SK-N-MC (cell line): Measurements from ENCODE around the gene SLC37A1.
A peak's percentile ranks its signal among the peaks of the same experiment; 100 is the strongest.

ENCODE experiments used
- DNase-seq: peaks from one replicate; pipeline ENCODE4 v3.0.0-alpha.2; 2011; ENCODE audit warnings: low read depth, low spot score
- H3K27ac ChIP-seq: fragments of 200-600 bp; sonication (generic); 2 replicates; pipeline ENCODE4 v1.5.1; 2016; ENCODE audit warnings: mixed run types
- H3K36me3 ChIP-seq: fragments of 200-600 bp; sonication (generic); 2 replicates; pipeline ENCODE4 v1.6.1; 2017; ENCODE audit warnings: antibody characterized with exemption, low read length, mixed read lengths; ENCODE audit not compliant: insufficient read depth
- H3K4me3 ChIP-seq: fragments of 200-600 bp; sonication (generic); 2 replicates; pipeline ENCODE4 v1.5.1; 2016
- H3K9ac ChIP-seq: fragments of 200-600 bp; sonication (generic); 2 replicates; pipeline ENCODE4 v1.8.0; 2017; ENCODE audit warnings: mixed run types, mixed read lengths; ENCODE audit not compliant: insufficient read length
- H3K9me3 ChIP-seq: fragments of 200-600 bp; sonication (generic); 2 replicates; pipeline ENCODE4 v1.6.1; 2017; ENCODE audit warnings: low read depth, mild to moderate bottlenecking, antibody characterized with exemption, low read length, moderate library complexity, mixed read lengths
- EZH2 ChIP-seq: fragments of 200-600 bp; sonication (generic); IDR thresholded peaks from one replicate; pipeline ENCODE4 v1.6.1; 2017; ENCODE audit warnings: antibody characterized with exemption
- FOXP2 ChIP-seq: optimal IDR thresholded peaks from 2 replicates; pipeline ENCODE3; 2011; ENCODE audit warnings: mild to moderate bottlenecking, moderate library complexity; ENCODE audit not compliant: insufficient read depth; ENCODE audit errors: extremely low read length, control extremely low read depth
- POLR2AphosphoS5 ChIP-seq: IDR thresholded peaks from 2 replicates; pipeline ENCODE4 v1.6.1; 2012; ENCODE audit warnings: mild to moderate bottlenecking, low read depth, low read length, borderline replicate concordance

Gene SLC37A1

DNA sequence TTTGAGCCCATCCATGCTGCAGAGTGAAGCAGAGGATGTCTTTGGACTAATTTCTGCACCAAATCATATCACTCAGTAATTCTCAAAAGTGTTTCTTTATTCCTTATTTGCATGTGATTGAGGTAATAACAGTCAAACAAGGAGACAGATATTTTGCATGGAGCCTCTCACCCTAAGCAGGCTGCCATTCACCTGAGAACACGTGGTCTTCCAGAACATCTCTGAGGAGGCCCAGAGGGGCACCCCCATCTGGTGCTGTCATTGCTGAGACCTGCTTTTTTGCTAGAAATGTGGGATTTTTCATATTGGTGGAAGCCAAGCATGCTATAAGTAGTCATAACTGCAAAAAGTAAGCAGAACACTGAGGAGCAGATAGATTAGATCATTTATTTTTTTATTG, 7.7 kb downstream of the SLC37A1 start:
- Histone ChIP-seq H3K36me3 (no peaks in the 10 kb centered on the region), H3K27ac (no peak overlapping the region), H3K9ac (no peak overlapping the region), H3K4me3 (no peak overlapping the region), H3K9me3 (no peaks in the 10 kb centered on the region)
- DNase-seq: no peak
- no peak for TF ChIP-seq POLR2AphosphoS5

DNA sequence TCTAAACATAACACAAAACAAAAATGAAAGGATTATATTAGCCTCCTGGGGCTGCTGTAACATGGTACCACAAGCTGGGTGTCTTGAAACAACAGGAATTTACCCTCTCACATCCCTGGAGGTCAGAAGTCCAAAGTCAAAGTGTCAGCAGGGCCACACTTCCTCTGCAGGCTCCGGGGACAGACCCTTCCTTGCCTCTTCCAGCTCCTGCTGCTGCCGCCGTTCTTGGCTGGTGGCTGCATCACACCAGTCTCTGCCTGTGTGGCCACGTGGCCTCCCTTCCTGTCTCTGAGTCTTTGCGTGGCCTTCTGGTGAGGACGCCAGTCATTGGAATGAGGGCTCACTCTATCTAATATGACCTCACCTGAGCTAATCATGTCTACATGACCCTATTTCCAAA, 8.2 kb downstream of the SLC37A1 start:
- no peaks in the 10 kb centered on the region for H3K36me3 ChIP-seq

DNA sequence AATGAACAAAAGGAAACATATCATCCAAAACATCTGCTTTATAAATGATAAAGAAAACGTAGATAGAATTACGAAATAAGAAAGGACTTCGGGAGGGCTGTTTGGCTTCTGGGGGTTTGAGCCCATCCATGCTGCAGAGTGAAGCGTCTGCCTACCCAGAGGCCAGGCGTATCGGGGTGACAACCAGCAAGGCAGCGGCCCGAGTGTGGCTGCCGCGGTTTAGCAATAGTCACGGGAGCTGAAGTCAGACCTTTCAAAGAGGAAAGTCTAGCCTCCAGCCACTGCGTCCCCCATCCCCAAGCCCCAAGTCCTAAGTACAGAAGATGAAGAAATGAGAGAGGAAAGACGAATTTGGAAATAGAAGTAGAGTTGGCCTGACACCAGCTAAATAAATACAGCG, 8.6 kb downstream of the SLC37A1 start:
- Histone ChIP-seq H3K9me3 (no peaks in the 10 kb centered on the region), H3K9ac (no peak overlapping the region), H3K36me3 (no peaks in the 10 kb centered on the region), H3K4me3 (no peak overlapping the region), H3K27ac (no peak overlapping the region)
- TF ChIP-seq EZH2 (no peak), FOXP2 (no peak), POLR2AphosphoS5 (no peak)
- DNase-seq: no peak

More for the DNA sequence above, 8.2 kb downstream of the SLC37A1 start:
- H3K4me3 ChIP-seq: no peak overlapping the region
- TF ChIP-seq POLR2AphosphoS5: no peak
- TF ChIP-seq FOXP2: no peak
- TF ChIP-seq EZH2: no peak
- H3K9ac ChIP-seq: no peak overlapping the region
- H3K27ac ChIP-seq: no peak overlapping the region
- H3K9me3 ChIP-seq: no peaks in the 10 kb centered on the region
- no peak for DNase-seq

DNA sequence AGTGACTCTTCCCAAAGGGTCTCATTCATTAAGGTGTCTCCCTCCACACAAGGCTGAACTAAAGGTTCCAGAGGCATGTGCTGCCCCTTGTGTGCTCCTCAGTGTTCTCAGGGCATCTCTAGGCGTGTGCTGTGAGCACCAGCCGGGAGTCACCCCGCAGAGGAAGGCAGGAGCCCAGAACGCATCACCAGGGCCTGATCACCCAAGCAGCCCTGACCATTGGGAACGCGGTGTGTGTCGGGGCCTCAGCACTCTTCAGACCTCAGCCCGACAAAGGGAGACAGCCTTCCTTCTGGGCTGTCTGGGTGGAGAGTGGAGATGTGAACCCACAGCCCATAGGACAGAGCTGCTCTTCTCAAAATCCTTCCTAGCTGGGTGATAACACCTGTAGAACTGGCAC, 9.1 kb downstream of the SLC37A1 start:
- no peaks in the 10 kb centered on the region for H3K36me3 ChIP-seq

DNA sequence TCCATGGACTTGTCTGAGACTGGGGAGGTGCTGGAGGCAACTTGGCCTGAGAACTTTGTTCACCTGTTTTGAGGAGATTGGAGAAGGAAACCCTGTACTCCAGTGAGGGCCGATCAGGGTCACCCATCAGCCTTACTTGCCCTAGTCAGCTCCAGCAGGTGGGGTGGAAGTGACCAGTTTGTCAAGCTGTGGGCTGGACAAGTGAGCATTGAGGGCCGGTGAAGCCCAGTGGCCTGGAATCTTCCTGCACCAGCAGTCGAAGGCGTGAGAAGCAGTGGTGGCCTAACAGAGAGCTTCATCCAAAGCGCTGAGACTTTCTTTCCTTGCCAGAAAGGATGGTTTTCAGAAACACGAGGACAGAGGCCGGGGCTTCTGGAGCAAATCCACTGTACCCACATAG, 9.6 kb downstream of the SLC37A1 start:
- Histone ChIP-seq H3K36me3 (no peaks in the 10 kb centered on the region), H3K9me3 (no peaks in the 10 kb centered on the region), H3K27ac (no peak overlapping the region), H3K9ac (no peak overlapping the region), H3K4me3 (no peak overlapping the region)
- no peak for DNase-seq
- TF ChIP-seq POLR2AphosphoS5 (no peak), EZH2 (no peak), FOXP2 (no peak)

More for the DNA sequence above, 9.1 kb downstream of the SLC37A1 start:
- Histone ChIP-seq H3K9ac (no peak overlapping the region), H3K9me3 (no peaks in the 10 kb centered on the region), H3K4me3 (no peak overlapping the region), H3K27ac (no peak overlapping the region)
- DNase-seq: no peak
- no peak for TF ChIP-seq POLR2AphosphoS5
- TF ChIP-seq FOXP2: no peak
- TF ChIP-seq EZH2: no peak

DNA sequence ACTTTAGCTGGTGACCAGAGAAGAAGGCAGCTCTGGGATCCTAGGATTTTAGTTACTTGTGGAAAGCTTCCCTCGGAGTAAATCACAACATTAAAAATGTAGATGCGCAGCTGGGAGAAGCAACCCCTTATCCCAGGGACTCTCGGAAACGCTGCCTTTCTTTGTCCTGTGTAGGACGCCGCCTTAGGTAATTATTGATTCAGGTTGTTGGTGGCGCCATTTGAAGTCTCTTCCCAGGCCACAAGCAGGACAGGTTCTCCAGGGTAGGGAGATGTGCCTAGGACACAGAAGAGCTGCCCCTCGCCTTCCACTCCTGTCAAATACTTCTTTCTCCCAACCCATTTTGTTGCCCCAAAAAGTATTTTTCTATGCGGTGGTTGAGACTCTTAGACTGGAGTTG, 10.3 kb downstream of the SLC37A1 start:
- no peak for DNase-seq
- Histone ChIP-seq H3K36me3 (no peaks in the 10 kb centered on the region), H3K9ac (peak overlapping the region; percentile 58)

DNA sequence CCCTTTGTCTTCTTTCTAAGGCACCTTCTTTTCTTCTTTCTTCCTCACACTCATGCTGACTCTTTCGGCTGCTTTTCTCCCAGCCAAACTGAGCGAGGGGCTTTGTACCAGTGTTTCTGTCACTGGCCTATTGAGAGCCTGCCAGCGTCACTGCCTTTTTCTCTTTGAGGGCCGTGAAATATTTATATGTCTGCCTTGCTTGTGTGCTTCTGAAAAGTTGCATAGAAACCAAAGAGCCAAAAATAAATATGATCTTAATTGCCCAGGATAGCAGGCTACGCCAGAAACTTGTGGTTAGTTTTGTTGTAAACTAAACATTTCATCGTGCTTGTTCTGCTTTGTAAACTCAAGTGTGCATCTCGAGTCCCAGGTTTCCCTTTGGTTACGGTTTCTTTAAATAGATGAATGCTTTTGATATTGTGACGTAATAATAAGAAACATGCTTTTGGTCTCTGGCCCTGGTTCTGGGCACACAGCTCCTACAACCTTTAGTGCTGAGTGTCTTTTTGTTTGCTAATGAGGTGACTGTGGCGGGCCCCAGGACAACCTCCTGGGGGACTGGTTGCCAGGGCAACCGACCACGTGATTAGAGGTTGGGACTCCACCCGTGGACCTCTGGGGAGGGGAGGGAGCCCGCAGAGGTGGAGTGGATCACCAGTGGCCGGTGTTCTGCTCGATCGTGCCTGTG, 10.8 kb downstream of the SLC37A1 start:
- peak overlapping the region; percentile 89 for H3K27ac ChIP-seq
- no peaks in the 10 kb centered on the region for H3K9me3 ChIP-seq
- peak overlapping the region; percentile 69 for H3K4me3 ChIP-seq
- DNase-seq: peak; percentile 45
- H3K36me3 ChIP-seq: no peaks in the 10 kb centered on the region
- no peak for TF ChIP-seq POLR2AphosphoS5
- H3K9ac ChIP-seq: peak overlapping the region; percentile 58

More for the DNA sequence above, 10.3 kb downstream of the SLC37A1 start:
- H3K4me3 ChIP-seq: peak overlapping the region; percentile 69
- peak overlapping the region; percentile 89 for H3K27ac ChIP-seq
- no peaks in the 10 kb centered on the region for H3K9me3 ChIP-seq
- TF ChIP-seq EZH2 (no peak), FOXP2 (no peak), POLR2AphosphoS5 (no peak)

DNA sequence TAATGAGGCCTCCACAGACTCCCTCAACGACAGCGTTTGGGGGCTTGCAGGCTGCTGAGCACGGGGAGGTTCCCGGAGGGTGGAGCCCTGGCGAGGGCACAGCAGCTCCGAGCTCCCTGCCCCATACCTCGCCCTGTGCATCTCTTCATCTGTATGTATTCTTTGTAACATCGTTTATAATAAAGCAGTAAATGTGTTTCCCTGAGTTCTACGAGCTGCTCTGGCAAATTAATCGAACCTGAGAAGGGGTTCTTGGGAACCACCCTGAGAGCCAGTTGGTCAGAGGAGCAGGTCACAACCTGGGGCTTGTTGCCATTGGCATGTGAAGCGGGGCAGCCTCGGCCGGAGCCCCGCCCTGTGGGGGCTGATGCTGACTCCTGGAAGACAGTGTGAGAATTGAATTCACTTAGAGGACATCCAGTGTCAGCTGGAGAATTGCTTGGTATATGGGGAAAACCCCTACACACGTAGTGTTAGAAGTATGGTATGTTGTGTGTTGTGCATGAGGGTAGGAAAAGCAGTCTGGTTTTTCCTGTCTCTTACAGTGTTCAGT, 11.5 kb downstream of the SLC37A1 start:
- Histone ChIP-seq H3K27ac (peak overlapping the region; percentile 89; the same call in 1 of the 2 replicates), H3K9ac (no peak overlapping the region), H3K36me3 (no peaks in the 10 kb centered on the region), H3K9me3 (no peaks in the 10 kb centered on the region), H3K4me3 (peak overlapping the region; percentile 69)
- TF ChIP-seq FOXP2: no peak
- TF ChIP-seq POLR2AphosphoS5: no peak
- no peak for TF ChIP-seq EZH2
- no peak for DNase-seq

DNA sequence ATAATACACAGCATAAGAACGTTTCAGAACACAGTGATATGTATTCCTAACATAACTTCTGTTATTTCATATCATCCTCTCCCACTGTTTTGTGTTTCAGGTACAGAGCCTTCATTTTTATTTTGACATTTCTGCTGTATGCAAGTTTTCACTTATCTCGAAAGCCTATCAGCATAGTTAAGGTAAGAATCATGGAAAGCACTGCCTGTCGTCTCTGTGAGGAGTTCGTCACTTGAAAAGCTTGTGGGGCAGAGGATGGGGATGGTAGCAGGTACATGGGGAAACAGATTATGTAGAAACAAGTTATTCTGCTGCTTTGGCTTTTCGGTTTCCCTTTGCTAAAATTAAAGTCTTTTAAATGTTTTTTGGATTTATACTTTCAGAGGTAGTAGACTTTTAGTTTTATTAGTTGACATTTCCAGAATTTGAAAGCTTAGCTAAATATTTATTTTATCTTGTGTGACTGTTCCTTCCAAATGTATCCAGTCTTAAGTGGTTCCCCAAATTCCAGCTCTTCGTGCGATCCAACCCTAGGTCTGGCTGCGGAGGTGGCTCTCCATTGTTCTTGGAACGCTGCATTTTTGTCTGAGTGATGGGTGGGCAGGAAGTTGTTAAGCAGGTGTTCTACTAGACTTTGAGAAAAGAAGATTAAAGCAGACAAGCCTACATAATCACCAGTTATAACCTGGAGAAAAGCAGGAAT, 12.2 kb downstream of the SLC37A1 start:
- DNase-seq: no peak
- no peak overlapping the region for H3K27ac ChIP-seq
- no peaks in the 10 kb centered on the region for H3K9me3 ChIP-seq
- no peaks in the 10 kb centered on the region for H3K36me3 ChIP-seq
- H3K4me3 ChIP-seq: no peak overlapping the region
- no peak overlapping the region for H3K9ac ChIP-seq
- no peak for TF ChIP-seq POLR2AphosphoS5
- no peak for TF ChIP-seq EZH2
- no peak for TF ChIP-seq FOXP2
